Activated CD4-positive, alpha-beta T cell treated with anti-CD3 and anti-CD28 coated beads for 36 hours (primary cell): ENCODE data around the gene SMIM38. TPM values are rescaled to one million over a fixed set of nuclear protein-coding genes. Genes with fewer than 3 reads are reported as not detected.
"Not testable (repeated sequence)": the region's sequence is repeated elsewhere in the genome, so short reads cannot be mapped to it uniquely, and the experiment has no call there.

Experiments used
- ATAC-seq: fragments of 200-7000 bp; cut with Tn5 transposase; one replicate; pipeline ENCODE4 v1.10.0; 2021; ENCODE audit warnings: mild to moderate bottlenecking, moderate library complexity
- CTCF ChIA-PET: fragments of 350-600 bp; sonication (Branson Sonifier 250); formaldehyde crosslinking; loops from one replicate; lab custom pipeline; 2021; ENCODE audit warnings: antibody characterized with exemption; lab: Charles Lee
- POLR2A ChIA-PET: fragments of 350-600 bp; sonication (Branson Sonifier 250); formaldehyde crosslinking; loops from one replicate; lab custom pipeline; 2021; ENCODE audit warnings: antibody characterized with exemption, inconsistent platforms; lab: Charles Lee
- DNase-seq: peaks from one replicate; pipeline ENCODE4 v3.0.0-alpha.2; 2020
- H3K27ac Mint-ChIP-seq: one replicate; pipeline ENCODE4 v1.8.0; 2021; ENCODE audit warnings: mixed read lengths
- H3K27me3 Mint-ChIP-seq: one replicate; pipeline ENCODE4 v1.8.0; 2021; ENCODE audit warnings: mixed read lengths
- H3K36me3 Mint-ChIP-seq: one replicate; pipeline ENCODE4 v1.8.0; 2021; ENCODE audit warnings: low read depth, mixed read lengths
- H3K4me1 Mint-ChIP-seq: one replicate; pipeline ENCODE4 v1.8.0; 2021; ENCODE audit warnings: mixed read lengths
- H3K4me3 Mint-ChIP-seq: one replicate; pipeline ENCODE4 v1.8.0; 2021; ENCODE audit warnings: mild to moderate bottlenecking, moderate library complexity, mixed read lengths
- H3K9me3 Mint-ChIP-seq: one replicate; pipeline ENCODE4 v1.8.0; 2021; ENCODE audit warnings: low read depth, mixed read lengths
- intact Hi-C, 2 experiments: fragments of 100-400 bp; cut with DNase I in 1 of 2; cut with micrococcal nuclease in 1 of 2; formaldehyde crosslinking; loops; one replicate each; pipeline versions ENCODE4 v1.14.2 to v1.15.1; 2022 to 2024; cut with DNase I, micrococcal nuclease
- total RNA-seq, 2 experiments: library from RNA; stranded (reverse); gene quantifications; one replicate each; pipeline ENCODE4 v1.2.3, GENCODE V29; 2021

The SMIM38 gene
- total RNA-seq, 2 experiments from 2014 or later, result 0.47 to 0.94 TPM

- no peak overlapping the region for H3K4me3 Mint-ChIP-seq
- no peak overlapping the region for H3K27ac Mint-ChIP-seq
- peaks cover 12% of the 10 kb centered on the region for H3K9me3 Mint-ChIP-seq
- H3K4me1 Mint-ChIP-seq, result peaks cover 19% of the 10 kb centered on the region
- POLR2A ChIA-PET, result no interaction called here
- CTCF ChIA-PET, result no interaction called here
- peaks cover 8% of the 10 kb centered on the region for H3K36me3 Mint-ChIP-seq
- DNase-seq (no peak), ATAC-seq (no peak)
- H3K27me3 Mint-ChIP-seq, result no peaks in the 10 kb centered on the region
- intact Hi-C loops, result no loop called here
Observed at GRCh38 chr11:69133251-69133650, 22.5 kb upstream of the SMIM38 start.

GRCh38 chr11:69134182-69134581 is 21.6 kb upstream of the SMIM38 start:
- POLR2A ChIA-PET, CTCF ChIA-PET: not testable (repeated sequence)
- ATAC-seq, result peak; percentile 45

GRCh38 chr11:69134957-69135356 is 20.8 kb upstream of the SMIM38 start:
- H3K9me3 Mint-ChIP-seq, result peaks cover 10% of the 10 kb centered on the region
- POLR2A ChIA-PET, result no interaction called here
- DNase-seq, result no peak
- H3K4me3 Mint-ChIP-seq, result no peak overlapping the region
- H3K27ac Mint-ChIP-seq, result no peak overlapping the region
- intact Hi-C loops, result no loop called here
- CTCF ChIA-PET, result interaction anchor here (0.6 kb wide), 1 partner anchor 182 kb away, joined by 3 read pairs; no protein-coding TSS in a partner anchor
- H3K4me1 Mint-ChIP-seq, result peaks cover 19% of the 10 kb centered on the region
- H3K36me3 Mint-ChIP-seq, result peaks cover 8% of the 10 kb centered on the region
- H3K27me3 Mint-ChIP-seq, result no peaks in the 10 kb centered on the region
- no peak for ATAC-seq

More at GRCh38 chr11:69134182-69134581, 21.6 kb upstream of the SMIM38 start:
- intact Hi-C loops, H3K36me3 Mint-ChIP-seq, H3K9me3 Mint-ChIP-seq, H3K4me3 Mint-ChIP-seq, H3K27ac Mint-ChIP-seq, DNase-seq, H3K27me3 Mint-ChIP-seq: not testable (repeated sequence)
- peaks cover 19% of the 10 kb centered on the region for H3K4me1 Mint-ChIP-seq

GRCh38 chr11:69135420-69136363 is 20.0 kb upstream of the SMIM38 start:
- Mint-ChIP-seq H3K27me3 (no peaks in the 10 kb centered on the region), H3K4me1 (peaks cover 16% of the 10 kb centered on the region), H3K36me3 (peaks cover 8% of the 10 kb centered on the region), H3K27ac (peak overlapping the region; percentile 51), H3K4me3 (no peak overlapping the region), H3K9me3 (peaks cover 10% of the 10 kb centered on the region)
- ATAC-seq, result peak; percentile 67
- DNase-seq, result peak; percentile 44
- CTCF ChIA-PET, result interaction anchor here (0.6 kb wide), 1 partner anchor 181 kb away, joined by 3 read pairs; no protein-coding TSS in a partner anchor
- POLR2A ChIA-PET, result no interaction called here
- intact Hi-C loops, result no loop called here

- POLR2A ChIA-PET, result no interaction called here
- Mint-ChIP-seq H3K4me3 (no peak overlapping the region), H3K9me3 (peaks cover 10% of the 10 kb centered on the region), H3K4me1 (peaks cover 13% of the 10 kb centered on the region), H3K36me3 (peaks cover 8% of the 10 kb centered on the region), H3K27me3 (no peaks in the 10 kb centered on the region), H3K27ac (peak overlapping the region; percentile 51)
- CTCF ChIA-PET, result no interaction called here
- ATAC-seq (no peak), DNase-seq (no peak)
- intact Hi-C loops, result no loop called here
Observed at GRCh38 chr11:69136471-69136870, 19.3 kb upstream of the SMIM38 start.

- Mint-ChIP-seq H3K4me1 (peaks cover 16% of the 10 kb centered on the region), H3K4me3 (no peak overlapping the region), H3K27ac (no peak overlapping the region), H3K9me3 (peaks cover 10% of the 10 kb centered on the region), H3K36me3 (peaks cover 8% of the 10 kb centered on the region), H3K27me3 (peaks cover 2% of the 10 kb centered on the region)
- CTCF ChIA-PET, result no interaction called here
- intact Hi-C loops, result no loop called here
- no peak for ATAC-seq
- DNase-seq, result no peak
- POLR2A ChIA-PET, result no interaction called here
Observed at GRCh38 chr11:69137151-69137844, 18.4 kb upstream of the SMIM38 start.

- H3K4me3 Mint-ChIP-seq, result no peak overlapping the region
- ChIA-PET CTCF (interaction anchor here (1.0 kb wide), 1 partner anchor 9 kb away, joined by 3 read pairs; no protein-coding TSS in a partner anchor), POLR2A (no interaction called here)
- H3K36me3 Mint-ChIP-seq, result peaks cover 8% of the 10 kb centered on the region
- H3K27me3 Mint-ChIP-seq, result peaks cover 2% of the 10 kb centered on the region
- intact Hi-C loops, result no loop called here
- peaks cover 18% of the 10 kb centered on the region for H3K4me1 Mint-ChIP-seq
- ATAC-seq (no peak), DNase-seq (no peak)
- H3K9me3 Mint-ChIP-seq, result peaks cover 7% of the 10 kb centered on the region
- no peak overlapping the region for H3K27ac Mint-ChIP-seq
Observed at GRCh38 chr11:69138265-69138664, 17.5 kb upstream of the SMIM38 start.

GRCh38 chr11:69140161-69140560 is 15.6 kb upstream of the SMIM38 start:
- Mint-ChIP-seq H3K9me3 (peaks cover 12% of the 10 kb centered on the region), H3K4me1 (peaks cover 25% of the 10 kb centered on the region)
- H3K27me3 Mint-ChIP-seq, CTCF ChIA-PET, H3K36me3 Mint-ChIP-seq, H3K27ac Mint-ChIP-seq, H3K4me3 Mint-ChIP-seq, POLR2A ChIA-PET, ATAC-seq, intact Hi-C loops, DNase-seq: not testable (repeated sequence)

- Mint-ChIP-seq H3K9me3 (peaks cover 14% of the 10 kb centered on the region), H3K36me3 (peaks cover 10% of the 10 kb centered on the region), H3K4me1 (peaks cover 24% of the 10 kb centered on the region), H3K27me3 (peaks cover 2% of the 10 kb centered on the region), H3K4me3 (no peak overlapping the region), H3K27ac (no peak overlapping the region)
- POLR2A ChIA-PET, result no interaction called here
- ATAC-seq (no peak), DNase-seq (no peak)
- intact Hi-C loops, result no loop called here
- CTCF ChIA-PET, result interaction anchor here (0.8 to 1.2 kb wide), 2 partner anchors 10 to 39 kb away, joined by 3 to 4 read pairs; no protein-coding TSS in a partner anchor
Observed at GRCh38 chr11:69140635-69141034, 15.1 kb upstream of the SMIM38 start.

GRCh38 chr11:69141742-69142141 is 14.0 kb upstream of the SMIM38 start:
- Mint-ChIP-seq H3K9me3 (peaks cover 16% of the 10 kb centered on the region), H3K4me1 (peaks cover 17% of the 10 kb centered on the region), H3K4me3 (no peak overlapping the region), H3K27me3 (peaks cover 2% of the 10 kb centered on the region), H3K36me3 (peaks cover 9% of the 10 kb centered on the region), H3K27ac (no peak overlapping the region)
- DNase-seq (no peak), ATAC-seq (no peak)
- POLR2A ChIA-PET, result no interaction called here
- intact Hi-C loops, result no loop called here
- CTCF ChIA-PET, result no interaction called here

GRCh38 chr11:69142895-69143294 is 12.8 kb upstream of the SMIM38 start:
- ChIA-PET POLR2A (no interaction called here), CTCF (no interaction called here)
- Mint-ChIP-seq H3K27ac (no peak overlapping the region), H3K27me3 (peaks cover 2% of the 10 kb centered on the region), H3K9me3 (peaks cover 16% of the 10 kb centered on the region), H3K36me3 (peaks cover 10% of the 10 kb centered on the region), H3K4me3 (no peak overlapping the region), H3K4me1 (peaks cover 17% of the 10 kb centered on the region)
- DNase-seq (no peak), ATAC-seq (no peak)
- intact Hi-C loops, result no loop called here
